Hindlimb muscle (tissue), 1 donor: ENCODE results near the gene RD3L. TPM values are rescaled to one million over a fixed set of nuclear protein-coding genes. Genes with fewer than 3 reads are reported as not detected.

Experiments used
- DNase-seq: peaks from one replicate; pipeline ENCODE4 v3.0.0-alpha.2; 2013
- polyA plus RNA-seq: library from polyadenylated mRNA; unstranded; fragments of 120-200 nt; gene quantifications from one replicate; pipeline ENCODE4 v1.2.1, GENCODE V29; 2013; ENCODE audit not compliant: insufficient read length

The RD3L gene
- polyA plus RNA-seq: not detected

- no peak for DNase-seq
Measured at GRCh38 chr14:103941973-103942736, at the start of gene RD3L. Gene RD3L (minus strand): TSS chr14:103942529. CDS start chr14:103941695, 834 bp downstream.

DNA sequence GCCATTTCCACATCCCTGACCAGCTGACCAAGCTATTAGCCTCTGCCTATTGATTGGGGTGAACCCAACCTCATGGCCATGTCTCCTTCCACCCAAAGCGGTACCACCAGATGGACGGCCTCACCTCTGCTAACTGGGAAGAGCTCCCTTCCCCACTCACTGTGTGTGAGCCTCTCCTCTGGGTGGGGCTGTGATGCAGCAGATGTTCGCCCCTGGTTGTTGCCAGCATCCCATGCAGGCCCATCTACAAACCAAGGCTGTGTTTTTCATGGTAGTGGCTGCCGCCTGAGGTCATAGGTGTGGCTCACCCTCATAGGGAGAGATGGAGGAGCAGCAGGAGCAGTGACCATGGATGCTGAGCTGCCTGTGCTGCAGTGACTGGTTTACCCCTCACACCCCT lies 47.6 kb upstream of the RD3L start:
- no peak for DNase-seq

GRCh38 chr14:103989034-103989433 lies 46.7 kb upstream of the RD3L start:
- DNase-seq: no peak

DNA sequence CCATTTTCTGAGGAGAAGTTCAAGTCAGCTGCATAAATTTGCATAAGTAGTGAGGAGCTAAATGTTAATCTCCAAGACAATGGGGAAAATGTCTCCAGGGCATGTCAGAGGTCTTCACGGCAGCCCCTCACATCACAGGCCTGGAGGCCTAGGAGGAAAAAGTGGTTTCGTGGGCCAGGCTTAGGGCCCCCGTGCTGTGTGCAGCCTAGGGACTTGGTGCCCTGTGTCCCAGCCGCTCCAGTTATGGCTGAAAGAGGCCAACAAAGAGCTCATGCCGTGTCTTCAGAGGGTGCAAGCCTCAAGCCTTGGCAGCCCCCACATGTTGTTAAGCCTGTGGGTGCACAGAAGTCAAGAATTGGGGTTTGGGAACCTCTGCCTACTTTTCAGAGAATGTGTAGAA lies 41.9 kb upstream of the RD3L start:
- no peak for DNase-seq

- DNase-seq: peak; percentile 2
Measured at GRCh38 chr14:103980623-103981238, 38.4 kb upstream of the RD3L start.

DNA sequence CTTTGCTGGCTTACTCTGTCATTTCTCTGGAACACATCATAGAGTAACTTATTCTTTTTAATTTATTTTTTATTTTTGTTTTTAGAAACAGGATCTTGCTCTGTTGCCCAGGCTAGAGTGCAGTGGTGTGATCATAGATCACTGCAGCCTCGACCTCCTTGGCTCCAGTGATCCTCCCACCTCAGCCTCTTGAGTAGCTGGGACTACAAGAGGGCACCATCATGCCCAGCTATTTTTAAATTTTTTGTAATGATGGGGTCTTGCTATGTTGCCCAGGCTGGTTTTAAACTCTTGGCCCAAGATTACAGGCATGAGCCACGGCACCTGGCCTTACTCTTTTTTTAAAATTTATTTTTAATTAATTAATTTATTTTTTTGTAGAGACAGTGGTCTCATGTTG lies 32.2 kb upstream of the RD3L start:
- DNase-seq: no peak

DNA sequence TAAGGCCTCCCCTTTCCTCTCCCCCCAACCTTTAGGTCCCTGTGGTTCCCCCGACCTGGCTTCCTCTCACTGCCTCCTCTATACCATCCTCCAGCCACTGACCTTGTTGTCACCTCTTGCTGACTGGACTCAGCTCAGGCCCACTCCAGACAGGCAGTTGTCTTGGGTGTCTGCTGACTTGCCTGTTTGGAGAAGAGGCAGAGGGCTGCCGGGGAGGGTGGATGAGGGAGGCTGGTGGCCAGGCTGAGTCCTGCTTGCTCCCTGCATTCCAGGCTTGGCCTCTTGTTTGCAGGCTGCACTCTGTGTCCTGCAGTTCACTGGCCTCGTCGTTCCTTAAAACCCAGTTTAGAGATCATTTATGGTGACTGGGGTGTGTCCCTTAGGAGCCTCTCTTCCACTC lies 31.0 kb upstream of the RD3L start:
- DNase-seq: no peak

GRCh38 chr14:103969961-103970360 lies 27.6 kb upstream of the RD3L start:
- DNase-seq: no peak

DNA sequence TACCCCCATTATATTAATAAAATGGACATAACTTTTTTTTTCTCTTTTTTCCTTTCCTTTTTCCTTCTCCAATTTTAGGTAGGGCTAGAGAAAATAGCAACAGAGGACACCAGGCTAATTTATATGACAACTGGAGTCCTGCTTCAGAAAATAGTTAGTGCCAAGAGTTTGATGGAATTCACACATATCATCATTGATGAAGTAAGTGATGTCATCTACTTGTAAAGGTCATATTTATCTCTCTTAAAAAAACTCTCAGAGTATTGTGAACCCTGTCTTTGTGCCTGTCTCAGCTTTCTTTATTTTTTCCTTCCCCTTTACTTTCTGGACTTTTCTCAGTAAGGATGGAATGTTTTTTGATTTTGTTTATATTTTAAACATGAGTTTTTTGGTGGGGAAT lies 24.3 kb upstream of the RD3L start:
- DNase-seq: no peak

DNA sequence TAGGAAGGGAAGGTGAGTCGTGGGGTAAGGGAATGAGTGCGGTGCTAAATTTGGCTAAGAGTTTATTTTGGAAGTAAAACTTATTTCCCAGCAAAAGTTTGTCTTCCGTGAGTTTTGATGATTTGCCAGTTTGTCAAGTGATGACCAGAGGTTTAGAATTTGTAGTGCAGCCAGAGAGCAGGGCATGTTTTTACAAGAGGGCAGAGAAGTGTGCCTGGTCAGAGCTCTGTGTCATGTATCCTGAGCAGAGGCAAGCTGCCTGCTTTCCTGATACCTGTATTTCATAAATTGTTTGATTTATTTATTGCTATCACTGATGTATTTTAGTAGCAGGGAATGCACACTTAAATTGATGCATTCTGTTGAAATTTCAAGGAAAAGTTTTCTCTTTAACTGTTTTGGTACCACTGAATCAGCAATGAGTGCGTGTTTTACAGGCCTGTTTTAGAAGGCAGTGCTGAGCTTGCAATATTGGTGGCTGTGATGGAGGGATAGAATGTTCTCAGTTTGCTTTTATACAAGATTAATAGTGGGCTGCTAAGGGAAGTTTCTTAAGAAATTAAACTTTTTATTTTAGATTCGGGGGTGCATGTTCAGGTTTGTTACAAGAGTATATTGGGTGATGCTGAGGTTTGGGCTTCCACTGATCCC lies 19.7 kb upstream of the RD3L start:
- DNase-seq: no peak

DNA sequence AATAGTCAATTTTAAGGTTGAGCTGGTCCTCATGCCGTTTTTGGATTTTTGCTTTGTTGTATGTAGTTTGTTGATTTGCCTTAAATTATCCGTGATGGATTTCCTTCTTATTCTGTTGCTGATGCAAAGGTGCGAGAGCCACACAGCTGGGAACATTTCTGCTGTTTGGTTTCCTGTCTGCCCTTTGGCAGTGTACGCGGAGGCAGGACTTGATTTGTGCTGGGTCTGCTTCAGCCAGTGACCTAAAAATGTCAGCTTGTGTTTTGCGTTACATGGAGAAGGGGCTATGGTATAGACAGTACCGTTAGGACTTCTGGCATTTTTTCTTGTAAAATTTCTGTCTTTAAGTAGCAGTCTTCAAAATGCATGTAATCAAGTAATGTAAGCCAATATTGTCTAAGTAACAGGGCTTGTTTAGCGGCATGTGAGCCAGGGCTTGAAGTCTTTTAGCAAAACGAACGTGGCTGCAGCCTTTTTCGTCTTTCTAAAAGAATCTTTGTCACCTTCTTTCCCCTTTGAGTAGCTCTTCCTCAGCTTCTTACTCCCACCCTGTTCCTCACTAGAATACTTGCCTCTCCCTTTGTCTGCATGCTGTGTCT lies 18.2 kb upstream of the RD3L start:
- no peak for DNase-seq

- no peak for DNase-seq
Measured at GRCh38 chr14:103949131-103949790, 6.9 kb upstream of the RD3L start.

DNA sequence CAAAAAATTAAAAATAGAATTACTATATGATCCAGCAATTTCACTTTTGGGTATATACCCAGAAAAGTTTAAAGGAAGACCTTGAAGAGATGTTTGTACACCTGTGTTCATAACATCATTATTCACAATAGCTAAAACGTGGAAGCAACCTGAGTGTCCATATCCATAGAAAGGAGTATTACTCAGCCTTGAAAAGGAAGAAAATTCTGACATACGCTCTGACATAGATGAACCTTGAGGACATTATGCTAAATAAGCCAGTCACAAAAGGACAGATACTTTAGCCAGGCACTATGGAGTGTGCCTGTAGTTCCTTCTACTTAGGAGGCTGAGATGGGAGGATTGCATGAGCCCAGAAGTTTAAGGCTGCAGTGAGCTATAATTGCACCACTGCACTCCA lies 6.1 kb upstream of the RD3L start:
- DNase-seq: no peak

DNA sequence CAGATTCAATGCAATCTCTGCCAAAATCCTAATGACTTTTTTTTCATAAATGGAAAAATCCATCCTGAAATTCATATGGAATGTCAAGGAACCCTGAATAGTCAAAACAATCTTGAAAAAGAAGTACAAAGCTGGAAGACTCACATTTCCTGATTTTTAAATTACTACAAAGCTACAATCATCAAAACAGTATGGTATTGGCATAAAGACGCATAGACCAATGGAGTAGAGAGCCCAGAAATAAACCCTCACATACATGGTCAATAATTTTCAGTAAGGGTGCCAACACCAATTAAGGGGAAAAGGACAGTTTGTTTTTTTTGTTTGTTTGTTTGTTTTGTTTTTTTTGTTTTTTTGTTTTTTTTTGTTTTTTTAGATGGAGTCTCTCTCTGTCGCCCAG lies 4.6 kb upstream of the RD3L start:
- no peak for DNase-seq

GRCh38 chr14:103943673-103944072 lies 1.3 kb upstream of the RD3L start:
- no peak for DNase-seq

GRCh38 chr14:103941462-103941861 lies 867 bp downstream of the RD3L start:
- DNase-seq: no peak

GRCh38 chr14:103935102-103935501 lies 7.2 kb downstream of the RD3L start:
- no peak for DNase-seq

GRCh38 chr14:103932791-103933490 lies 9.4 kb downstream of the RD3L start:
- no peak for DNase-seq

- no peak for DNase-seq
Measured at GRCh38 chr14:103931422-103931821, 10.9 kb downstream of the RD3L start.

DNA sequence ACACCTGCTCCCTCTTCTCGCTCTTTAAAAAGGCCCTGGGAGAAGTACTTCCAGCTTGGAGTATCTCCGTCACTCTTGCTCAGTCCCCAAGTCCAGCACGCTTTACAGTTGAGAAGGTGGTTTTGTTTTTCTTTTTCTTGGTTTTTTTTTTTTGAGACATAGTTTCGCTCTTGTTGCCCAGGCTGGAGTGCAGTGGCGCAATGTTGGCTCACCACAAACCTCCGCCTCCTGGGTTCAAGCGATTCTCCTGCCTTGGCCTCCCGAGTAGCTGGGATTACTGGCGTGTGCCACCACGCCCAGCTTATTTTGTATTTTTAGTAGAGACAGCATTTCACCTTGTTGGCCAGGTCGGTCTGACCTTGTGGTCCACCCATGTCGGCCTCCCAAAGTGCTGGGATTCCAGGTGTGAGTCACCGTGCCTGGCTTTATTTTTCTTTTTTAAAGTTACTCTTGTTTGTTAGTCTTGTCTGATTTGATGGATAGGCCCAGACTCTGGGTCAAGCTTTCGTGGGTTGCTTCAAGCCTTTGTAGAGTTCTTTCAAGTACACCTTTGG lies 12.2 kb downstream of the RD3L start:
- DNase-seq: no peak

DNA sequence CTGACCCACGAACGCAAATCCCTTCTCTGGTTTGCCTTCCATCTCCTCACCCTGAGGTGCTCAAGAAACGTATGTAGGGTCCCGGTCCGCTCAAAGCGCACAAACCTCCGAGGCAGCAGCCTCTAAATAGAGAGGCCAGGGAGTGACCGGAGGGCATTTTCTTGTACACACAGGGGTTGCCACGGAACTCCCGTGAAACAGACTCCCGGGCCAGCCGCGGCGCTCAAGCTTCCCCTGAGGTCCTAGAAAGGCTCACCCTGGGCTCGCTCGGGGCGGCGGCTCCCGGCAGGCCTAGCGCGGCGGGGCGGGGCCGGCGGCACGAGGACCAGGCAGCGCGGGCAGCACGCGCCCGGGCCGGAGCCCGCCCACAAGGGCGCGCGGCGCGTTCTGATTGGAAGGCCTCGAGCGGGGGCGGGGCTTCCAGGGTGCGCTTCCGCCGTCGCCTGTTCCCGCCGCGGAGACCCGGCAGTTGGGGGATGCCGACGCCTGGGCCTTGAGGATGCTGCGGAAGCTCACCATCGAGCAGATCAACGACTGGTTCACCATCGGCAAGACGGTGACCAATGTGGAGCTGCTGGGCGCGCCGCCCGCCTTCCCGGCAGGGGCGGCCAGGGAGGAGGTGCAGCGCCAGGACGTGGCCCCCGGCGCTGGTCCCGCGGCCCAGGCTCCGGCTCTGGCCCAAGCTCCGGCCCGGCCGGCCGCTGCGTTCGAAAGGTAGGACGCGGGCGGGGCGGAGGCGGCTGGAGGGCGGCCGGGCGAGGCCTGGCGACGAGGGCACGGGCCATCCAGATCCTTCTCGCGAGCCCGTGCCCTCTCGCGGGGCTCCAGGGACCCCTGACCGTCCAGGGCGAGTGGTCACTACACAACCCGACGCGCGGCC lies 14.1 kb downstream of the RD3L start, which contains the start of gene TDRD9:
TDRD9 (plus strand) TSS at position 446 of the 880 bp plus-strand sequence; CDS start at position 500, 54 bp downstream.
- DNase-seq: no peak
